AG04449 (cell line): Measurements from ENCODE around the gene GGTLC3.
"Not testable (repeated sequence)": the region's sequence is repeated elsewhere in the genome, so short reads cannot be mapped to it uniquely, and the experiment has no call there.

Experiments
- CTCF ChIA-PET: fragments of 350-600 bp; formaldehyde crosslinking; extraction: SDS; loops from one replicate; lab custom pipeline; 2021; ENCODE audit warnings: antibody characterized with exemption; lab: Yijun Ruan, JAX
- POLR2A ChIA-PET: fragments of 400-600, 350-600 bp; formaldehyde crosslinking; extraction: SDS; loops from one replicate; lab custom pipeline; 2020; ENCODE audit warnings: antibody characterized with exemption, inconsistent platforms; lab: Yijun Ruan, JAX
- DNase-seq: peaks from one replicate; pipeline ENCODE4 v3.0.0-alpha.2; 2010; ENCODE audit warnings: low read depth, low spot score
- H3K4me3 ChIP-seq: 2 replicates; pipeline ENCODE4 v1.5.1; 2011; ENCODE audit warnings: low read depth, mild to moderate bottlenecking, control low read depth, low read length

Gene GGTLC3

DNA sequence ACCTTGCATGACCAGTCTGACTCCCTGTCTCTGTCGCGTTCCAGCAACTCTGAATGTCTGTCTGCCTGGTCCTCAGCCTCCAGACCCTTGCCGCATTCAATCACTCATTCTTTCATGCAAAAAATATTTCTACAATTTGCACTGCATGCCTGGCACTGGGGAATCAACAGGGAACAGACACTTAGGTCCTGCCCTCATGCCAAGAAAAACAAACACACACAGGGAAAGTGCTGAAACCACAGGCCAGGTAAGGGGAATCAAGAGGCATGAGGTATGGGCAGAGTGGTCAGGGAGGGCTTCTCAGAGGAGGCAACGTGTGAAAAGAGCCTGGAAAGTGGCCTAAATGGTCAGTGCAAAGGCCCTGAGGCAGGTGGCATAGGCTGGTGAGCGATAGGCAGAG is at the start of gene GGTLC3:
GGTLC3 (minus strand) TSS at position 101 of the 400 bp plus-strand sequence. CDS start 264 bp downstream, outside the sequence.
- POLR2A ChIA-PET, H3K4me3 ChIP-seq, DNase-seq, CTCF ChIA-PET: not testable (repeated sequence)

DNA sequence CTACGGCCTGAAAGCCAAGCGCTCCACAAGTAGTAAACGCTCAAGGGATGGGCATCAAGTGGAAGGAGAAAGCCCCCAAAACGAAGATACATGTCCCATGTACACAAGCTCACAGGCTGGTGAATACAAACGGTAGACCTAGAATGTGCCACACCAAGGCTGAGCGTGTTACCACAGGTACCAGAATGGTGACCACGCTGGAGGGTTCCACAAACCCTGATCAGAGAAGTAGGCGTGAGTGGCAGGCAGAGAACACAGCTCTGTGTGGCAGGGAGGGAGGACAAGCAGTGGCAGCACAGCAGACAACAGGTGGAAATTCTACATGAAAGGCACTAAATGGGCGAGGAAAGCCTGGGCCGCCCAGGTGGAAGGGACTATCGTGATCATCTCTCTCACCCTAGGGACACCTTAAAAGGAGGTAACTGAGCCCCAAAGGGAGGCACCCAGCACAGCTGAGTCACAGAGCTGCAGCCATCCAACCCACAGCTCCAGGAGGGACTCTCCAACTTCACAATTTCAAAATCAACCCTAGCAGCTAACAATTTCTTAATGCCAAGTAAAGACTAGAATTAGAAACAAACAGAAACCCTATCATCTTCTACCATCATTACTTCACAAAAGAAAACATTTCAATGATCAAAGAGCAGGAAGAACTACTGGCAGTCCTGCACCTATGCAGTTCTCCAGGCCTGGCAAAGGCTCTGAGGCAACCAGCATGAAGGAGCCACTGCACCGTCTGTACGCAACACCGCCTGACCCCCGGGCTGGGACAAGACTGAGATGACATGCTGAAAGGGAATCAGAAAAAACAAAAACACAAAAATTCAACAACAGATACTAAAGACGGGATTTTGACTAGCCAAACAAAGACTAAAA is 42.4 kb upstream of the GGTLC3 start:
- POLR2A ChIA-PET, DNase-seq, CTCF ChIA-PET, H3K4me3 ChIP-seq: not testable (repeated sequence)

DNA sequence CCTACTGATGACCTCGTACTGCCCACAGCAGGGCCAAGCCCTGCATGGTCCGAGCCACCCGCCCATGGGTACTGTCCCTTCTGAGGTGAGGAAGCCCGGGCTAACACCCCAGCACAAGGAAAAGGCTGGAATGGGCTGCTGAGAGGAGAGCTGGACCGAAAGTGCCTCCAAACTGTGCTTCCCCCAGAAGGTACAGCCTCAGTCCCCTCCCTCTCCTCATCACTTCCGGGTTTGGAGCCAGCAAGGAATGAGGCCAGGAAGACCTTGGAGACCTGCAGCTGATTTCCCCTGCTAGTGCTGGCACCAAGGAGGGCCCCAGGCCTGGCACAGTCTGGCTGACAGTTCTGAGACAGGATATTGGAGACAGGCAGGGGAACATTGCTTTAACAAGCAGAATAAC is 41.0 kb upstream of the GGTLC3 start:
- POLR2A ChIA-PET, CTCF ChIA-PET, DNase-seq, H3K4me3 ChIP-seq: not testable (repeated sequence)

DNA sequence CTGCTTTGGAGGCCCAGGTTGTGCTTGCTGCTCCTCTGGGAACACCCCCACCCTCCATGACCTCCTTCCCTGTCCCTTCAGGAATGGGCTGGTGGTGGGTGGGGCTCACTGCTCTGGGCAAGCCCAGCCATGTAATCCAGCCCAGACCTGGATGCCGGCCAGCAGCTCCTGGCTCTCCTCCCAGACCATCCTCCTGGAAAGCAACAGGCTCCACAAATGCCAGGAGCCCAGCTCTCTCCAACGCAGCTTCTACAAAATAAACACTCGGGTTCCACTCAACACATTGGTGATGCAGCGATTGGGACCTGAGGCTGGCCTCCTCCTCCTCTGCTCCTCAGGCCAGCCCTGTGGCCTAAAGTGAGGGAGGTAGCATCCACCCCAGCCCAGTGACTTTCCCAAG is 40.6 kb upstream of the GGTLC3 start:
- POLR2A ChIA-PET, CTCF ChIA-PET, H3K4me3 ChIP-seq, DNase-seq: not testable (repeated sequence)

DNA sequence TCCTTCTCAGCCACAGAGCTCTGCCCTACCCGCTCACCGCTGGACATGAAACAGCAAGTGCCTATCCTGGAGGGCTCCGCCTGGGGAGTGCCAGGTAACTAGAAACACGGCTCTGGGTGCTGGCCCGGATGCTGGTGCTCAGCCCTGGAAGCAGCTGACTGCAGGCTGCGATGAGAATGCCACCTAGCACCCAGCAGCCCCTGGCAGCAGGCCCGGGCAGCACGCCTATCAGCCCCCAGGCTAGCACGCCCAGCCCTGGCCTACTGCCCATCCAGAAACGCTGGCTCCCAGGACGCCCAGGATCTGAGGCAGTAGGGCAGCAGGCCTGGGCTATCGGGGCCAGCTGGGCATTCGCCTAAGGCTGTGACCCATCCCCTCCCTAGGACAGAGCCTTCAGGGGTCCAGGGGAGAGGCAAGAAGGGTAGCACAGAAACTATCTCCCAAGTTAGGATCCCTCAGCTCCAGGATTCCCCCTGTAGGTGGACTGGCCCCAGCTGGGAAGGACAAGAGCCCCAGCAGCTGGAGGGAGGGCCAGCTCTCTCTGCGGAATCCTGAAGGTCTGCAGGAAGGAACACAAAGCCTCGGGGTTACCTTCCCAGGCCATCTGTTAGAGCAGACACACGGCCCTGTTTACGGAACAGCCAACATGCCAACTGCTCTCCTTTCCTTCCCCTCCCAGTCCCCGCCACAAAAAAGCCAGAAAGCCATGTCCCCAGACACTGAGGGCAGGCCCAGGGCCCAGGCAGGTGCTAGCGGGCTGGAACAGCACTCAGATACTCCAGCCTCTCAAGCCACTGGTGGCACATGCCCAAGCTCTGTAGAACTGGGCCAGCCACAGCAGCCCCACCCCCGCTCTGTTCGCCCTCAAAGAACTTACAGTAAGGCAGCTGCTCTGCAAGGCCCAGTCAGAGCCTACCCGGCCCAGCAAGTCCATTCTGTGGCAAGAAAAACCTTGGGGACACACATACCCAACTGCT is 36.6 kb upstream of the GGTLC3 start:
- POLR2A ChIA-PET, H3K4me3 ChIP-seq, DNase-seq: not testable (repeated sequence)

DNA sequence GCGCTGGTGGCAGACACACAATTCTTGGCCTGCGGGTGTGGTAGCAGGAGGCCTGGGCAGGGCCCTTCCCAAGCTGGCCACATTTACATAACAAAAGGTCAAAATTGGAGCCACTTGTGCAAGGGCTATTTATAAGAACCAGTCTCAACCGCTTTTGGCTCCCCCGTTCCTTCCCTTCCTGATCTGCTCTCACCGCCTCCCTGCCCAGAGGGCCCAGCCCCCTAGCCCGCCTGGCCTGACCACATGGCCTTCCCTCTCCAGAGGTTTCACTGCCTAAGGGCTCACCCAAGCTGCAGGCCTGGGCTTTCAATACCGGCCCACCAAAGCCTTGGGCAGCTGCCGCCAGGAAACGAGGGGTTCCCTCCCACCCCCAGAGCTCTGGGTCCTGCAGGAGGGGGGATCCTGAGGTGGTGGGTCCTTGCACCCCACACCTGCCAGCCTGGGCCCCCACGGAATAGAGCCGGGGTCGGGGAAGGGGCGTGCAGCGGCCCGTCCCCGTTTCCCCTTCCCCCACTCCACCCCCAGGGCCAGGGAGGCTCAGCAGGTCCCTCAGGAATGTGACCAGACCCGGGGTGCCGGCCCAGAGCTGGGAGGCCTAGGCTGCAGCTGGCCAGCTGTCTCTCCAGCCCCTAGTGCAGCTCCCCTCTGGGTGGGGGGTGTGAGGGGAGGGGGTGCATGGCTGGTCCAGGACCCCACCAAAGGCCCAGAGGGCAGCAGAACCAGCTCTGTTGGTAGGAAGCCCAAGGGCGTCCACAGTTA is 35.1 kb upstream of the GGTLC3 start:
- H3K4me3 ChIP-seq, DNase-seq, POLR2A ChIA-PET, CTCF ChIA-PET: not testable (repeated sequence)

More for the DNA sequence above, 36.6 kb upstream of the GGTLC3 start:
- CTCF ChIA-PET = not testable (repeated sequence)

DNA sequence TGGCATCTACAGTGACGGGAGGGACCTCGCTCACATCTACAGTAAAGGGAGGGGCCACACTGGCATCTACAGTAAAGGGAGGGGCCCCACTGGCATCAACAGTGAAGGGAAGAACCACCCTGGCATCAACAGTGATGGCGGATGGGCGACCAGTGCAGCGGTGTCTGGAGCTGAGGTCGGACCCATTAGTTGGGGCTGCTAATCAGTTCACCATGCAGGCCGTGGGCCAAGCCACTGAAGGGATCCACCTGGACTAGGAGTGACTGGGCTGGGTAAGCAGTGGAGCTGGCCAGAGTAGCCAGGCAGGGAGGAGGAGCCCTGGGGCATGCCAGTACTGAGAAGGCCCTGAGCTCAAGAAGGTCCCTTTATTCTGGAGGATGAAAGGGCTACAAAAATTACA is 33.1 kb upstream of the GGTLC3 start:
- POLR2A ChIA-PET, H3K4me3 ChIP-seq, CTCF ChIA-PET, DNase-seq: not testable (repeated sequence)

DNA sequence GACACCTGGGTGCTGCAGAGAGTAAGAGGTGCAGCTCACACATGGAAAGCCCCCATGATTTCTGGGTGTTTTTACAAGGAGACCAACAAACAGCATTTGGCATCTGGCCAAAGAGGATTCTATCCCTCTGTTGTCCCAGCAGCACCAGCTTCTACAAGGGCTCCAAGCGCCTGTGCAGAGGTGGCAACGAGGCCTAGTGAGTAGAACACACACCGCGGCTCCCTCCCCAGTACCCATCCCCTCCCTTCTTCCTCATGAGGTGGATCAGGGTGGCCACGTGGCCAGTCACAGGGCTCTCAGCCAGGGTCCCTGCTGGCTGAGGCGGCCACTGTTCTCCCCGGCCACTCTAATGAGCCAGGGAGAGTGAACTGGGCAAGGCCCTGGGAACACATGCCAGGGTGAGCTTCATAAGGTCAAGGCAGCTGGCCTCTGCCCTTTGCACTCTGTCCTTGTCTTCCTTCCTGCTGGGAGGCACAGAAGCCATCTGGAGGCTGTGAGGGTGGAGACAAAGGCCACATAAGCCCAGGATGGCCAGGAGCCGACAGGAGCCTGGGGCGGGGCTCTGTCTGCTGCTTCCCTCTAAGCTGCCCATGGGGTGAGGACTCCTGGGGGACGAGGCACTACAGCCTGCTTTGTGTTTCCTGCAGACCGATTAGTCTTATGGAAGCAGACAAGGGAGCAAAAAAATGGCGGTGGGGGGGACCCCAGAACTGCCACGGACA is 31.7 kb upstream of the GGTLC3 start:
- H3K4me3 ChIP-seq, DNase-seq, CTCF ChIA-PET, POLR2A ChIA-PET: not testable (repeated sequence)

DNA sequence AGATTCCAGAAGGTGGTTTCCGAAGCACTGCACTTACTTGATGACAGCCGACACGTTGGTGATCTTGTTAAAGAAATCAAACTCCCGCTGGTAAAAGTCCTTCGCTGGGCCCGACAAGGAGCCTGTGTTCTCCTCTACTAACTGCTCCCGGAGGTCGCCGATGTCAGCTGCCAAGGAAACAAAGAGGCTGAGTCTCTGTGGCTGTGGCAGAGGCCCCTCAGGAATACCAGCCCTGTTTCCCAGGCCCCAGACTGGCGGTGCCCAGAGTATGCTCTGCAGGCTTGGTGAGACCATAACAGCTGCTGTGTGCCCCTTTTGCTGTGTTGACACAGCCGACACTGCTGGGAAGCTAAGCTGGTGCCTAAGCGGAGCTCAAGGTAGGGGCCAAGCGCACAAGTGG is 26.7 kb upstream of the GGTLC3 start:
- CTCF ChIA-PET, DNase-seq, POLR2A ChIA-PET, H3K4me3 ChIP-seq: not testable (repeated sequence)

DNA sequence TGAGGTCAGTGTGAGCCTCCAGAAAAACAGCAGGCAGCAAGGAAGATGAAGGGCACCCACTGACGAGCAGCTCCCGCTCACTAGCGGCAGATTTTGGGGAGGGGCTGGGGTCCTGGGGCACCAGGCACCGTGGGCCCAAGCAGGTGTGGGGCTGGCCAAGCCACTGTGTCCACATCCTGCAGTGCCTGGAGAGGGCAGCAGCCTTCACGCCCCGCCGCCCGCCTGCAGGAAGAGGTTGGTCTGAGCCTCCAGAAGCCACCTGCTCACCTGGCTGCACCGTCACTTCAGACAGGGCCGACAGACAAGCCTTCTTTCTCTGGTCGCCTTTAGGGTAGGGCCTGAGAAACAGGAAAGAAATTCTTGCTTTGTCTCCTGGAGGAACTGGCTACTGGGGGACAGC is 25.4 kb upstream of the GGTLC3 start:
- DNase-seq, POLR2A ChIA-PET, H3K4me3 ChIP-seq, CTCF ChIA-PET: not testable (repeated sequence)

DNA sequence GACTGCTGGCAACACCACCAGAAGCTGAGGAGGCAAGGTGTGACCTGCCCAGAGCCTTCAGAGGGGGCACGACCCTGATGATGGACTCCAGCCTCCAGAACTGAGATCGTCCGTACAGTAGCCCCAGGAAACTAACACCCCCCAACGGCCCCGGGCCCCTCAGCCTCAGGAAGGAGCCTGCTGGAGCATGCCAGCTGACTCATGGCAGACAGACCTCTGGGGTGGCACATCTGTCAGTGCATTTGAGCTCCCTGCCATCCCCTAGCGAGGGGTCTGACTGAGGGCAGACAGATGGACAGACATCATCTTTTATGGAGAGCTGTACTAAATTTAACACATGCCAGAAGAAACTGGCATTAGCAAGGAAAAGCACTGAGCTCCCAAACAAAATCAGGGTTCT is 22.0 kb upstream of the GGTLC3 start:
- CTCF ChIA-PET, POLR2A ChIA-PET, DNase-seq, H3K4me3 ChIP-seq: not testable (repeated sequence)

DNA sequence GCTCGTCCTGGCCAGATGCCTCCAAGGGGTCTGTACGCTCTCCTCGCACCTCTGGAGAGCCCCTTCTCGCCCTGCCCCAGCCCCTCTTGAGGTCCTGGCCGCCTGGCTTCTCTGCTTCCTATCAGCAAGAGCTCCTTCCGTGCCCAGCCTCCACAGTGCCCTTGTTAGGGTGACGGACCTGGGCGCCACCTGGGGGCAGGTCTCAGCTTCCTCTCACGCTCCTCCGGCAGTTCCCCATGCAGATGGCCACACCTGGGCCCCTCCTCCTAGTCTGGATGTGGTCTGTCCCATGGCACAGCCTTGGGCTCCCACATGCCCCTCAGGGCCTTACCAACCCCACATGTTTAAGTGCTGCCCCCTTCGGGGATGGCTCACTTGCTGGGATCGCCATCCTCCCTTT is 16.4 kb upstream of the GGTLC3 start:
- CTCF ChIA-PET, H3K4me3 ChIP-seq, DNase-seq, POLR2A ChIA-PET: not testable (repeated sequence)

DNA sequence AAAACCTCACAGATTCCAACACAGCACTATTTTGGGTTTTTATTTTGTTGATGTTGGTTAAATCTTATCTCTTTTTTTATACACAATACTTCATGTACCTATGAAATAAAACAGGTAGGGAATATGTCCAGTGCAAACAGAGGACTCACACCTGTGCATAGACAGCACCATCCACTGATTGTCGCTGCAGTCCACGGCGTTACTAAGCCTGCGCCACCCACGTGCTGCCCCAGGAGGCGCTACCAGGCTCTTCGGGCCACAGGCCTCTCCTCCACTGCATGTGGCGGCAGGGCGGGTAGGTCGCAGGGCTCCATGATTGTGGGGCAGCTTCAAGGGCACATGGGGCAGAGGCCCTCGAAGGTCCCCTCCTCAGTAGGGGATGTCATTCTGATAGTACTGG is 15.7 kb upstream of the GGTLC3 start:
- H3K4me3 ChIP-seq, DNase-seq, CTCF ChIA-PET, POLR2A ChIA-PET: not testable (repeated sequence)

DNA sequence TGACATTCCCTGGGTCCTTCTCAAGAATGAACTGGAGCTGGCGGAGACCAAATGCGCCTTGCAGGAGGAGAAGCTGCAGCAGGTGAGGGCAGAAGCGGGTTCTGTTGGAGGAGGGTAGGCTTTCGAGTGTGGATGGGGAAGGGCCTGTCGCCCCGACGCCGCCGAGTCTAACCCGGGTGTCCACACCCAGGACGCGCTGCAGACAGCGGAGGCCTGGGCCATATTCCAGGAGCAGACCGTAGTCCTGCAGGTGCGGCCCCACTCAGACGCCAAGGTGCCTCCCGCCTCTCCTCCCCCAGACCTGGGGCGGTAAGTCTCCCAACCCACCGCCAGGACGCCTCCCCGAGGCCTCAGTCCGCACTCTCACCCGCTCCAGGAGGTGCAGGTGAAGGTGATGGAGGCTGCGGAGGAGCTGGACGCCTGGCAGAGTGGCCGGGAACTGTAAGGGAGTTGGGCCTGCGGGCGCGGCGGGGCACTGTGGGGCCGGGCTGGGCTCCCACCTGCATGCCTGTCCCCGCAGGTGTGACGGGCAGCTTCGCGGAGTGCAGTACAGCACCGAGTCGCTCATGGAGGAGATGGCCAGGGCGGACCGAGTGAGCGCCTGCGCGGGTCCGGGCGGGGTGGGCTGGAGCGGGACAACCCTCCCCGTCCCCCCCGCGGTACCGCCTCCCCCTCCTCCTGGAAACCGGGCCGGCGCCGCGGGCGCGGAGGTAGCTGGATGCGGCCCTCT is 11.6 kb upstream of the GGTLC3 start:
- DNase-seq, CTCF ChIA-PET, POLR2A ChIA-PET, H3K4me3 ChIP-seq: not testable (repeated sequence)
